Measurements from ENCODE around the gene SYTL5.

The SYTL5 gene

GRCh38 chrX:38099688-38100087 lies 93.3 kb downstream of the SYTL5 start:
- DNase-seq = no peak

- DNase-seq = no peak
Observed at GRCh38 chrX:38102240-38102639, 95.9 kb downstream of the SYTL5 start.

GRCh38 chrX:38102875-38103274 lies 96.5 kb downstream of the SYTL5 start:
- no peak for DNase-seq

- no peak for DNase-seq
Observed at GRCh38 chrX:38103857-38104812, 97.8 kb downstream of the SYTL5 start.

DNA sequence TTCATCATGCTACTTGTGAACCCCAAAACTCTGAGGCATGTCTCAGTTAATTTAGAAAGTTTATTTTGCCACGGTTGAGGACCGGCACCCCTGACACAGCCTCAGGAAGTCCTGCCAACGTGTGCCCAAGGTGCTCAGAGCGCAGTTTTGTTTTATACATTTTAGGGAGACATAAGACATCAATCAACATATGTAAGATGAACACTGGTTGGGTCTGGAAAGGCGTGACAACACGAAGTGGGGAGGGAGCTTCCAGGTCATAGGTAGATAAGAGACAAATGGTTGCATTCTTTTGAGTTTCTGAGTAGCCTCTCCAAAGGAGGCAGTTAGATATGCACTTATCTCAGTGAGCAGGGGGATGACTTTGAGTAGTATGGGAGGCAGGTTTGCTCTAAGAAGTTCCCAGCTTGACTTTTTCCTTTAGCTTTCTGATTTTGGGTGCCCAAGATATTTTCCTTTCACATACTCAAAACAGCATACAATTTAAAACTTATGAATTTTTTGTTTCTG lies 98.9 kb downstream of the SYTL5 start:
- DNase-seq = no peak

GRCh38 chrX:38106991-38107655 lies 100.8 kb downstream of the SYTL5 start:
- DNase-seq = no peak

DNA sequence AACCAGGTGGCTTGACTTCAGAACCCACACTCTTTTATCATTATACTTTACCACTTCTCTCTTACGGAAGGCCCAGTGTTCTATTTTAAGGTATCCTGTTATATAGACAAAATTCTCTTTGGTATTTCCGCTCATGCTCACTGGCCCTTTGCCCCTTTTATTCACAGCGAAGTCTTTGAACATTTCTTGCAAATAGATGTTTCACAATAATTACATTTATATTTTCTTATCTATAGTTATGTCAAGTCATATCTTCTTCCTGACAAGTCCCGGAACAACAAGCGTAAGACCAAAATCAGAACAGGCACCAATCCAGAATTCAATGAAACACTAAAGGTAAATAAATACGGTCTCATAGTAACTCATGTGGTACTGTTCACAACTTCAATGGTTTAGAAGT lies 102.0 kb downstream of the SYTL5 start:
- DNase-seq = no peak

- DNase-seq = no peak
Observed at GRCh38 chrX:38109042-38109898, 102.9 kb downstream of the SYTL5 start.

DNA sequence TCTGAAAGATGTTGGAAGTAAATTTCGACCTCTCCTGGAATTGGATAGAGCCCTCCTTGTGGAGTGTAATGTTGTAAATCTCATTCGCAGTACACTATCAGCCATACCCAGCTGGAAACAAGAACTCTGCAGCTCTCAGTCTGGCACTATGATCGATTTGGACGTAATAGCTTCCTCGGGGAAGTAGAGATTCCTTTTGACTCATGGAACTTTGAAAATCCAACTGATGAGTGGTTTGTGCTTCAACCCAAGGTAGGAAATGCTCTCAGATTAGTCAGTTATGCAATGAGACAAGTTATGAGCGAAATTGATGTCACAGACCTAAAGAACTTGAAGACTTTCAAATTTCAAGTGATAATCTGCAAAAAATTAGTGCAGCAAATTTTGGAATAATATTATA lies 103.9 kb downstream of the SYTL5 start:
- DNase-seq = no peak

GRCh38 chrX:38111196-38111595 lies 104.8 kb downstream of the SYTL5 start:
- DNase-seq = no peak

DNA sequence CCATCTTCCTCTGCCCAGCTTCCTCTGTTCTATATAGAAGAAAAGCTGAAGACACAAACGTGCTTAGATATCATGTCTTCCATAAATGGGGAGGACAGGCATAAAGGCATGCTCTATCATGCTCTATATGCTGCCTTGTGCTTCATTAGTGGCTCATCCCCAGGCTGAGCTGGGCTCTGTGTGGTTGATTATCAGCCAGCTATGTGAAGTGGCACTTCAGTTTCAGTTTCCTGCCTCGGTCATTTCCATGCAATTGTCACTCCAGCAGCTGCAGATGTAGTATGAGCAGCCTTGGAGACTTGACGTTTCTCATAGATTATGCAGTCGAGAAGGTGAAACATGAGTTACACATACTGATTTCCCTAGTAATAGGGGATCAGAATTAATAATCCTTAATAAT lies 106.2 kb downstream of the SYTL5 start:
- DNase-seq = peak in 1 of 2 experiments; percentile 9

DNA sequence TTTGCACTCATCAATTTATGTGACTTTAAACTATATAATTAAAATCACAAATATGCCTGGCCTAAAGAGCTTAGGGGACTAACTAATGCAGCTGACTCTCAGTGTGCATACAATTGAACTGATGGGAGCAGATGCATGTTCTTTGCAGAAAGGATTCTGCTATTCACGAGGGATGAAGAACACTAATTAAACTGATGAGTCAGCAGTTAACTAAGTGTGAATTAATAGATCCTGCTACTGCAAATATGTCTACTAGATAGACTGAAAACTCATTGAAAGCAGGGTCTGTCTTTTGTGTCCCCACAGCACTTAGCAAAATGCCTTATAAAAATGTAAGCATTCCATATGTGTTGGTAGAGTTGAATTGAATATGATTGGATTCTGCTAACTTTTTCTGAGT lies 110.4 kb downstream of the SYTL5 start:
- no peak for DNase-seq

DNA sequence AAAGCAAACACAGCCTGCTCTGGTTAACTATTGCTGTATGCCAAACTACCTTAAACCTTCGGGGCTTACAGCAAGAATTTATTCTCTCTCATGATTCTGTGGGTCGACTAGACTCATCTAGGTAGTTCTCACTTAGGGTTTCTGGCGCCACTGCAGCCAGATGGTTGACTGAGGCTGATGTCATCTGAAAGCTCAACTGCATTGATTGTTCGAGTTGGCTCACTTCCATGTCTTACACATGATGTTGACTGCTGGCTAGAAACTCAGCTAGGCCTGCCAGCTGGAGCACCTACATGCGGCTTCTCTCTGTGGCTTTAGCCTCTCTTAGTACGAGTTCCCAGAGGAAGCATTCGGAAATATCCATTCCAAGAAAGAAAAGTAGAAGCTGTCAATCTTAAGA lies 111.1 kb downstream of the SYTL5 start:
- DNase-seq = no peak

GRCh38 chrX:38124000-38124399 lies 117.6 kb downstream of the SYTL5 start:
- DNase-seq = no peak

- no peak for DNase-seq
Observed at GRCh38 chrX:38126179-38126578, 119.8 kb downstream of the SYTL5 start.

DNA sequence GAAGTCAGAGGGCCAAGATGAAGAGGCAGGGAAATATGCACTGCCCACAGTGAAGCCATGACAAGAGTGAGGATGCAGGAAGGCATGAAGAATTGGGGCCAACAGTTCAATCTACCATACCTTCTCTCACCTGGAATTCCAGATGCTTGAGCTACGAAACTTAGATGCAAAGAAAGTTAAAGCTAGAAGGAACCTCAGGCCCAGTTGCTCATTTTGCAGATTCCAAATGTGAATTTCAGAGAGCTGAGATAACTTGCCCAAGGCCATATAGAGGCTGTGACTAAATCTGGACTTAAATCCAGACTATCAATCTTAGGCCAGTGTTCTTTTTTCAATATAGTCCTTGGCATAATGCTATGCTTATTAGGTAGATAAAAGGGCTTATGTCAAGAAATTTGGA lies 121.6 kb downstream of the SYTL5 start:
- DNase-seq = no peak

- DNase-seq = no peak
Observed at GRCh38 chrX:38129366-38129765, 123.0 kb downstream of the SYTL5 start.

GRCh38 chrX:38138157-38138891 lies 132.0 kb downstream of the SYTL5 start:
- no peak for DNase-seq

- DNase-seq = no peak
Observed at GRCh38 chrX:38138900-38139299, 132.5 kb downstream of the SYTL5 start.

DNA sequence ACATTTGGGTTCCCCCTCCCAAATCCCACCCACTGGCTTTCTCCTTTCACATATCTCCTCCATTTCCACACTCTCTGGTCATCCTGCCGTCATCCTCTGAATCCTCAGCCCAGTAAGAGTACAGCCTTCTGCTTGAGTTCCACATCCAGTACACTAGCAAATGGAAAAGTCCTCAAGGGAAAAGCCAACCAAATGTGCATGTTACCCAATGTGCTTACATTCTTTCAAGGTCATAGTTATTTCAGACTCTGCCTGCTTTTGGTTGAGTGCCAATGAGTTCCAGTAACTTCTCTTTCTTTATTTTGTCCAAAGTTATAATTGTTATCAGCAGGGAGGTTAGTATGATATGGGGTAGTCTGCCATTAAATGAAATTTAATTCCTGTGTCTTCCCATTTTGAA lies 136.3 kb downstream of the SYTL5 start:
- no peak for DNase-seq

GRCh38 chrX:38149016-38149415 lies 142.7 kb downstream of the SYTL5 start:
- DNase-seq = no peak

GRCh38 chrX:38150993-38151392 lies 144.6 kb downstream of the SYTL5 start:
- DNase-seq = no peak

Data from NCI-H187 (cell line).